Measurements from ENCODE around the gene INSIG2.
"Not testable (repeated sequence)": the region's sequence is repeated elsewhere in the genome, so short reads cannot be mapped to it uniquely, and the experiment has no call there.

DNA sequence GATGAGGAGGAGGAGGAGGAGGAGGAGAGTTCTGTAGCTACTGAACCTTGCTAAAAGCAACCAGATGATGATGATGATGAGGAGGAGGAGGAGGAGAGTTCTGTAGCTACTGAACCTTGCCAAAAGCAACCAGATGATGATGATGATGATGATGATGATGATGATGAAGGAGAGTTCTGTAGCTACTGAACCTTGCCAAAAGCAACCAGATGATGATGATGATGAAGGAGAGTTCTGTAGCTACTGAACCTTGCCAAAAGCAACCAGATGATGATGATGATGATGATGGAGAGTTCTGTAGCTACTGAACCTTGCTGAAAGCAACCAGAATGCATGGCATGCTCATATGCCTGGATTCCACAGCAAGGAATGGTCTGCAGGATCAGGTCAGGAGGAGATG, 5.8 kb downstream of the INSIG2 start:
- TF ChIP-seq, protein P1, sequence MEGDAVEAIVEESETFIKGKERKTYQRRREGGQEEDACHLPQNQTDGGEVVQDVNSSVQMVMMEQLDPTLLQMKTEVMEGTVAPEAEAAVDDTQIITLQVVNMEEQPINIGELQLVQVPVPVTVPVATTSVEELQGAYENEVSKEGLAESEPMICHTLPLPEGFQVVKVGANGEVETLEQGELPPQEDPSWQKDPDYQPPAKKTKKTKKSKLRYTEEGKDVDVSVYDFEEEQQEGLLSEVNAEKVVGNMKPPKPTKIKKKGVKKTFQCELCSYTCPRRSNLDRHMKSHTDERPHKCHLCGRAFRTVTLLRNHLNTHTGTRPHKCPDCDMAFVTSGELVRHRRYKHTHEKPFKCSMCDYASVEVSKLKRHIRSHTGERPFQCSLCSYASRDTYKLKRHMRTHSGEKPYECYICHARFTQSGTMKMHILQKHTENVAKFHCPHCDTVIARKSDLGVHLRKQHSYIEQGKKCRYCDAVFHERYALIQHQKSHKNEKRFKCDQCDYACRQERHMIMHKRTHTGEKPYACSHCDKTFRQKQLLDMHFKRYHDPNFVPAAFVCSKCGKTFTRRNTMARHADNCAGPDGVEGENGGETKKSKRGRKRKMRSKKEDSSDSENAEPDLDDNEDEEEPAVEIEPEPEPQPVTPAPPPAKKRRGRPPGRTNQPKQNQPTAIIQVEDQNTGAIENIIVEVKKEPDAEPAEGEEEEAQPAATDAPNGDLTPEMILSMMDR (IDR thresholded peaks at IDR 0.05), result not testable (repeated sequence)
- TF ChIP-seq POLR2A, EP300 (IDR thresholded peaks at IDR 0.05): not testable (repeated sequence)
